NCI-H510A treated with DMSO at 0.1 percent for 48 hours (cell line): Measurements from ENCODE around the gene OLFM4.
"Not testable (repeated sequence)": the region's sequence is repeated elsewhere in the genome, so short reads cannot be mapped to it uniquely, and the experiment has no call there.

ENCODE experiments used
- DNase-seq: peaks from one replicate; lab custom pipeline; 2025; lab: John Stamatoyannopoulos, UW

Gene OLFM4, protein sequence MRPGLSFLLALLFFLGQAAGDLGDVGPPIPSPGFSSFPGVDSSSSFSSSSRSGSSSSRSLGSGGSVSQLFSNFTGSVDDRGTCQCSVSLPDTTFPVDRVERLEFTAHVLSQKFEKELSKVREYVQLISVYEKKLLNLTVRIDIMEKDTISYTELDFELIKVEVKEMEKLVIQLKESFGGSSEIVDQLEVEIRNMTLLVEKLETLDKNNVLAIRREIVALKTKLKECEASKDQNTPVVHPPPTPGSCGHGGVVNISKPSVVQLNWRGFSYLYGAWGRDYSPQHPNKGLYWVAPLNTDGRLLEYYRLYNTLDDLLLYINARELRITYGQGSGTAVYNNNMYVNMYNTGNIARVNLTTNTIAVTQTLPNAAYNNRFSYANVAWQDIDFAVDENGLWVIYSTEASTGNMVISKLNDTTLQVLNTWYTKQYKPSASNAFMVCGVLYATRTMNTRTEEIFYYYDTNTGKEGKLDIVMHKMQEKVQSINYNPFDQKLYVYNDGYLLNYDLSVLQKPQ

DNA sequence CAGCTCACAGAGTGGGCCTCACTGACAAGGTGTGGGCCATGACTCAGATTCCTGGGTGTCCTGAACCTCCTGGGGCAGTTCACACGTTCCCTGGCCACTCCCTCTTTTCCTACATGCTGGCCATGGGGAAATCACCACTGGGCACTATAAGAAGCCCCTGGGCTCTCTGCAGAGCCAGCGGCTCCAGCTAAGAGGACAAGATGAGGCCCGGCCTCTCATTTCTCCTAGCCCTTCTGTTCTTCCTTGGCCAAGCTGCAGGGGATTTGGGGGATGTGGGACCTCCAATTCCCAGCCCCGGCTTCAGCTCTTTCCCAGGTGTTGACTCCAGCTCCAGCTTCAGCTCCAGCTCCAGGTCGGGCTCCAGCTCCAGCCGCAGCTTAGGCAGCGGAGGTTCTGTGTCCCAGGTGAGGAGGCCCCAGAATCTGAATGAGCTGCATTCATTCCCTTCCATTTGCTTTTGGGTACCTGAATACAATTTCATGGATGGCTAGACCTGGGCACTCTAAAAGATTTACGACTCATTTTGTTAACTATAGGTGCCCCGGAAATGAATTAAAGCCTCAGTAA lies at the start of gene OLFM4:
OLFM4 (plus strand) TSS at position 177 of the 567 bp plus-strand sequence; CDS start at position 201, 24 bp downstream.
- no peak for DNase-seq

DNA sequence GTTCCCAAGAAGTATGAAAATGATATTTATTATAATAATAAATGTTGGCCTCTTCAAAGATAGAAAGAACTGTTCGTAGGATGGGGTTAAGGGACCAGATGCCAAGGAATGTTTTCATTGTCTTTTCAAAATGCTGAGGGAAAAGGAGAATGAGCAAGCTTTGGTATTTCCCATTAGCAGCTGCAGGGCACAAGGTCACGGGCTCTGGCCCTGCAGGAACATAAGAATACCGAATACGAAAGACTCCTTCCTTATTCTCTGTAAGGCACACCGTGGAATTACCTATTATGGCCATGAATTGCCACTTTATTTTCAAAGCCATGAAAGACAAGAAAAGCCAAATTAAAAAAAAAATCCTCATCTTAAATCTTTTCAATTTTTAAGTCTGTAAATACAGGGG lies 49.6 kb upstream of the OLFM4 start:
- DNase-seq: no peak

DNA sequence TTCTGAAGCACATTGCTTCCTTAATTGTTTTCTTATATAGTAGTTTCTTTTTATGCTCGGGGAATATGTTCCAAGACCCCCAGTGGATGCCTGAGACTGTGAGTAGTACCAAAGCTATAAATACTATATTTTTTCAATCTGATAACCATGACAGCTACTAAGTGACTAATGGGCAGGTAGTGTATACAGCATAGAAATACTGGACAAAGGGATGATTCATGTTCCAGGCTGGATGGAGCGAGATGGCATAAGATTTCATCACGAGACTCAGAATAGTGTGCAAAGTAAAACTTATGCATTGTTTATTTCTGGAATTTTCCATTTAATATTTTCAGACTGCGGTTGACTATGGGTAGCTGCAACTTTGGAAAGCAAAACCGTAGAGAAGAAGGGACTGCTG lies 47.9 kb upstream of the OLFM4 start:
- no peak for DNase-seq

DNA sequence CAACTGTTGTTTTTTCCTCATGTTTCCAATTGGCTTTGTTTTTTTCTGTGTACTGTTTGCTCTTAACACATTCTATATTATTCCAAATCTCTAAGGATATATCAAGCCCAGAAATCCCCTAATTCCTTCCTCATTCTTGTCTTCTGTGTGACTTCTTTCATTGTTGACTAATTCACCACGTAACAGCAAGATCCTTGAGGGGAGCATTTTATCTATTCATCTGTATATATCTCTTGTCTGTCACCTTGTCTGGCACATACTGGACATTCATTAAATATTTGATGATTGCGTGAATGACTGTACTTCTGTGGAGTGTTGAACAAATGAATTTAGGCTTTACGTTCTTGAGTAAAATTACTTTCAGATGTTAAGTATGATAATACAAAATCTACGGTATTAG lies 44.8 kb upstream of the OLFM4 start:
- no peak for DNase-seq

DNA sequence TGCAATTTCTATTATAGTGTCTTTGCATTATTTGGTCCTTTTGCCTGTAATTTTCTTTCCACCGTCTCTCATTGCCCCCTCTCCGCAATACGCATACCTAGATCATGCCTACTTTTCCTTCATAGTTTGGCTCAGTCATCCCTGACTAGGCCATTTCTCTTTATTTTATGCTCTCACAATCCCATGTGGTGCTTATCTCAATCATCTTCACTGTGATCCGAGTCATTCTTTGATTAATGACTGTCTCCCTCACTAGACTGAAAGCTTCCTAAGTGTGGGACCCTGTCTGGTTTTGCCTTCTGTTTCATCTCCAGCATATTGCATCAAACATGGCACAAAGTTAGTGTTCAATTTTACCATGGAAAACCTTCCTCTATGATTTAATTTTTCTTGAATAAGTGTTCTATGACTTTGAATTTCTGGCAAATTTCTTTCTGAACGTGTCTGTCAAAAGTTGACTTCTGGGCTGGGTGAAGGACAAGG lies 43.7 kb upstream of the OLFM4 start:
- no peak for DNase-seq

DNA sequence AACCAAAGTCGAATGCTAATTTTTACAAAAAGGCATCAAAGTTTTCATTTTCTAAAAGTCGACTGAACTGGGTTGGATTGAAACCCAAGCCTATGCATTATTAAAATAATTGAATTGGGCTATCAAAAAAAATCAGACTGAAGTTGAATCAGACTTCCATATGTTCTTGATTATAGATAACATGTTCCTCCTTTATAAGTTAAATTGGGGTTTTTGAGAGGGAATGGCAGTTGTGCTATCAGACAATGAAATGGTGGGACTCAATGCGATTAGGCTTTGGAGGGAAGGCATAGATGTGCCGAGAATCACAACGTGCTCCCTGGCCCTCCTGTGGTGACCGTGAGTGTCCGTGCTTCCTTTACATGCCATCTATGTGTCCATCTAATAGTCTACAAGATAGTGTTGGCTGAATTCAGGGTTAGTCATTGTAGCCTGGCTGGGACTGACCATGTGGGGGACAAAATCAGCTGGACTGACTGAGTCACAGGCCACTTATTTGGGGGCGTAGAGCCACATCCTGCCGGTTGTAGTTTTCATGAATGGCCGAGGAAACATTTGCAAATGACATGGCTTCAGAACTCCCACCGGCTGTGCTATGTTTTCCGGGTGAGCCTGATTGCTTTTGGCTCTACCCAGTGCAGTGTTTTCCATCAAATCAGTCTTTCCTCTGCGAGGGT lies 37.1 kb upstream of the OLFM4 start:
- DNase-seq: no peak

DNA sequence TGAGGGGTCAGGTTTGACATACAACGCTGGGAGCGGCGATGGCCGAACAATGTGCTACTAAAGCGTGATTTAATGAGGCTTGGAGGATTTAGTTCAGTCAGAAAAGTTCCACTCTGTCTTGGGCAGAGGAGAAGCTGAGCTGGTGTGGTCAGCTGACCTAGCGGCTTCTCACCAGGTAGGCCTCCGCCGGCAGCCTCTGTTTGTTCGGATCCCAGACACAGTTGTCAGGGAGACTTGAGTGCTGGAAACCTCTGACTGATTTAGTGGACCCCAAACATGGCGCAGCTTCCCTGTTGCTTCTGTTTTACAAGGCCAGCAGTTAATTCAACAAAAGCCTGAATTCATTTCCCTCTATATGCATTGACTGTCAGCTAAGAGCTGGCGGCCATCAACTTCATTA lies 36.5 kb upstream of the OLFM4 start:
- DNase-seq: no peak

DNA sequence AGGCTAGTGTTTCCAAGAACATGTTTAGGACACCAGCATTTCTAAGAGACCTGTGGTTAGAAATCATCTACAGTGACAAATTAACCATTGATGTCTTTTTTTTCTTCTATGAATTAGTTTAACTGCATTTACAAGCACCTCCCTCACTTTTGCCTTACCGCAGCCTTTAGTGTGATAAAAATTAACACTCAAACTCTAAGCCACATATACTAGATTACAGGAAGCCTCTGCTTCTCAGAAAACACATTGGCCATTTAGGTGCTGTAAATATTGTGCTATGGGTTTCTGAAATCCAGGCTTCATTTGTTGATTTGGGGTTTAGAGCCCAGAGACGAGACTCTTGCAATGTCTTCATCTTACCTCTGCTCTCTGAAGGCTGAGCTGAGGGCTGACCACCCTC lies 34.6 kb upstream of the OLFM4 start:
- no peak for DNase-seq

DNA sequence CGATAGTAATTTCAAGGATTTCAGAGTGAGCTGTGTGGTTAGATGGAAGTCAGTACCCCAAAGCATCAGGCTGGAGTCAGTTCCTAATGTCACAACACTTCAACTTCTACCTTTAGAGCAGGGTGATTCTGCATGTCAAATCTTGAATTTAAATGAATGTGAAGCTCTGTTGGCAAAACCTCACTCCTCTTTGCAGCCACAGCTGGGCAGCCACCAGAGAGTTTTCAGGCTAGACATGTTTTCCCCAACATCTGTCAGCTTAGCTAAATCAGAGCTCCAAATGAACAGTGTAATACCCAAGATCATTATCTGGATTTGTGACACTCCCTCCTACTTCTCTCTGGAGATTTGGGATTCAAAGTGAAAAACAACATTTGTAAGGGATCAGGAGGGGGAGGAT lies 33.7 kb upstream of the OLFM4 start:
- no peak for DNase-seq

DNA sequence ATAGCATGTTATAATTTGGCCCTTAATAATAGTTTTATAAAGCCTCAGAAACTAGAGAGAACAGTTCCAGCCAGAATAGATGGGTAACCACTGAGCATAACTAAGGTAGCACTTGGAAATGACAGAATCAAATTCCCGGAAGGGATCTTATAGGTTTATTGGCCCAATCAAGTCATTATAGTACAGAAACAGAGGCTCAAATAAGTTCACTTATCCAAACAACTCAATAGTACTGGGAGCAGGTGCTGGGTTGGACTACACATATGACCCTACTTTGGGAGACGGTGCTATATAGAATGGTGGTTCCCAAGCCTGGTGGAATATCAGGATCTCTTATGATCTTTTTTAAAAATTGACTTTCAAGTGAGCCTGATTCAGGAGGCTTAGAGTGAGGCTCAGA lies 32.7 kb upstream of the OLFM4 start:
- no peak for DNase-seq

DNA sequence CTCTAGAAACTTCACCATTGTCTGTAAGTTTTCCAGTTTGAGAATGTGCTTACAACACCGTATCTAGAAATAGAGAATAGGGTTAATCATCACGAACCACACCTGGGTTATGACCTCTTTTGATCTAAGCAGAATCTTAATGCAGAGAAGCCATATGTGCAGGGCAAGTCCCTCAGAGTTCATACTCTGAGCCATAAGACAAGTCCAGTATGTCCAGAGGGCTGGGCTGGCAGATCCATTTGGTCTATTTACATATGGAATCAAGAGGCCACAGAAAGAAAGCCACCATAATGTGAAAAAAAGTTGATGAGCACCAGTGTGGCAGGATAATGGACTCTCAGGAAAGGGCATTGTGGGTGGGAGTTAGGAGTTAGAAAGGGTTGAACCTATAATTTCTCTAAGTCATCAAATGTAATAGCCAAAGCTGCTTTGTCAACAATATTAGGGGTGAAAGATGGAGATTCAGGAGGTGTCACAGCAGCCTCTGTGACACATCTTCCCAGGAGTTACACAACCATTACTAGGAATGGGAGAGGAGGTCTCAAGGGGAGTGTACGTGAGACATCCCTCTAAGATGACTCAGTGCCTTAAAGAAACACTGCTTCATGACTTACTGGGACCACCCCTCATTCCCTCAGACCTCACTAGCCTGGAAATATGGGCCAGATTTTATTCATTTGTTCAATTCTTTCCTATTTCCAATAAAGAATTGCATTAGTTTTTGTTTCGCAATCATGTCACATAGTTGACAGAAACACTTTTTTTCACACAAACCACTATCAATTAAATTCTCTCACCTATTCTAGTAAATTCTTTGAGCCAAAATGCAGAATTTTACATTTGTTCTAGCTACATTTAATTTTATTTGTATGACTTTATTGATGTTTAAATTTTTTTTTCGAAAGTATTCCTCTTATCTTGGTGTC lies 30.4 kb upstream of the OLFM4 start:
- no peak for DNase-seq

DNA sequence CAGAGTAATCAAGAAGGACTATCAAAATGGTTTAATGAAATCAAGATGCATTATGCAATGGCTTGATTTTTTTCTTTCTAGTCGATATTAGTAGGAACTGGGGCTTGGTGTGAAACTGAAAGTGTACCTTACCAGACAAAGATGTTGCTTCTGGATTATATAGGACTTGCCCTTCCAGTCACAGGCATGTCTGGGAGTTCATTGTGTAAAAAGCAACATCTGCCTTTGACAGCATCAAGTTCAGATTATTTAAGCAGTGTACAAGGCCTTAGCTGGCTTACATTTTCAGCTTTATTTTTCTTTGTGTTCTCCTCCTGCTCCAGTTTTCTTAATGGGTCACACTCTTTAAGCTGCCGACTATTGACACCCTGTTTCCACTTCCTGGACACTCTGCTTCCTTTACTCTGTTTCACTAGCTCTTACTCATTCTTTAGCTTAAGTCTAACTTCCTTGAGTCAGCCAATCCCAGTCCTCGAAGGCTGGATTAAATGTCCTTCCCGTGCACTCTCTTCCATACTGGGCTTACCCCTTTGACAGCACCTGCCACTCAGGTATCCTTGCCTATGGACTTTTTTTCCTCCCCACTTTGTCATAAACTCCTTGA lies 29.4 kb upstream of the OLFM4 start:
- no peak for DNase-seq

DNA sequence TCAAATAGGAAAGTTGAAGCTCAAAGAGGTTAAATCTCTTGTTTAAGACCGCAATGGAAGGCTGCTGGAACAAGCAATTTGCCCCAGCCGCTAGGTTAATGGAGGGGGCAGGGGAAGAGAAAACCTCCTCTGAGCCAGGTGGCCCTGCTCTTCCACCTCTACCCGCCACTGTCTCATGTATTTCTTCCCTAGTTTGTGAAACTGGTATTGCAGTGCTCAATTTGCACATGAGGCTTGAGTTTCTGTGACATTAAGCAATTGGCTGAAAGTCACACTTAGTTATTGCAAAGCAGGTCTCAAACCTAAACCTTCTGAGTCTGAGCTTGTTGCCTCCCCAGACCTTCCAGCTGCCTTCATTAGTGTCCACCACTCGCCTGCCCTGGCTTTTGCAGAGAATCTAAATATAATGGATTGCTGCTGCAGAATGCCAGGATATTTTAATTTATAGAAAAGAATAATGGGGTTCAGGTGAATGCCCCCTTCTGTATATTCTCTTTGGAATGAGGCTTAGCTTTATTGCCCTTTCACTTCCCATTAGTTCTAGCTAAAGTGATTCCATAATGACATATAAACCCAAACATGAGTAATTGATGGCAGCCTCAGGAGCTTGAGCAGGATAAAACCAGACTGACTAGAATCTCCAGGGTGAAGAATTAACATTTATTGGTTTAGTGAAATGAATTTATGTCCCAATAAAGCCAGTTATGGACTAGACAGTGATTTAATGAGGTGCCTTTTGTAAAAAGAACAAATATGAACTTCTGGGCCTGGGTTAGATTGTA lies 27.0 kb upstream of the OLFM4 start:
- no peak for DNase-seq

DNA sequence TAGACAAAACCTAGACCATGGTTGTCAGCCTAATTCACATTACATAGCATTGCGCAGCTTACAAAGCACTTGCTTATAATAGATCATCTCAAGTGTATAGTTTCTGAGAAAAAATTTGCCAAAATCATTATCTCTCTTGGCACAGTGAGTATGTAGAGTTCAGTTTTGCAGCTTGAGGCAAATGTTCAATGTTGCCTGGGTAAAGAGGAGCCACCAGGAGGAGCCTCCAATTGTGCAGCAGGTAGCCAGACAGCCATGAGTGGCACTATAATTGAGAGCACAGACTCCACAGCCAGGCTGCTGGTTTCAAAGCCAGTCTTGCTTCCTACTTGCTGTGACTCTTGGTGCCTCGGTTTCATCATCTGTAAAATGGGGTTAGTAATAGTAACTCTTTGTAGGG lies 24.0 kb upstream of the OLFM4 start:
- DNase-seq: no peak

DNA sequence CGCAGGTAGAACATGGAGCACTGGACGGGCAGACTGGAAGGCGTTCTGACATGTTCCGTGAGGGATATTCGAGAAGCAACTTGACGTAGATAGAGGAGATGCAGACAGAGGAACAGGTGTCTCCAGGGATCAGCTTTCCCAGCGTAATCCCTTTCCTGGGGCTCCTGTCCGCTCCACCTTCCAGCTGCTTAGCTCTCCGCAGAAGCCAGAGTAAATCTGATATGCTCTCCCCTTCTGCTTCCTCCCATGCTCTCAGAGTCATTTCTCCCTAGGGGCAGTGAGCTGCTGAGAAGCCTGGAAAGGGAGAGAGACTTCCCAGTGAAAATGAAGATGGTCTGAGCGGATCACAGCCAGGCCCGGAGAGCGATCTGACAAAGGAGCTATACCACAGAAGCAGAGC lies 23.0 kb upstream of the OLFM4 start:
- peak; percentile 29 for DNase-seq

DNA sequence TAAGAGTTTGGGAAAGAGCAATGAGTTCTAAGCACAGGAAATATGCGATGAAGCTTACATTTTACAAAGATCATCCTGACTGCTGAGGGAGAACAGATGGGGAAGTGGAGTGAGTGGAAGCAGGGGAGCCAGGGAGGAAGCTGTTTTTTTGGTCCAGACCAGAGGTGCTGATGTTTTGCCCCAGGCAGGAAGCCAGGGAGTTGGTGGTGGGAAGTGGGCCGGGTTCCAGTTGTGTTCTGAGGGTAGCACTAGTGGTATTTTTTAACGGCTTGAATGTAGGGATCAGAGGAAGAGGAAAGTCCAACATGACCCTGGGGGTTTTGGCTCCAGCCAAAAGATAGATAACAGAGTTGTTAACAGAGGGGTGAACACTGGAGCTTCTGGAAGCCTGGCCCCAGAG lies 20.7 kb upstream of the OLFM4 start:
- DNase-seq: no peak

DNA sequence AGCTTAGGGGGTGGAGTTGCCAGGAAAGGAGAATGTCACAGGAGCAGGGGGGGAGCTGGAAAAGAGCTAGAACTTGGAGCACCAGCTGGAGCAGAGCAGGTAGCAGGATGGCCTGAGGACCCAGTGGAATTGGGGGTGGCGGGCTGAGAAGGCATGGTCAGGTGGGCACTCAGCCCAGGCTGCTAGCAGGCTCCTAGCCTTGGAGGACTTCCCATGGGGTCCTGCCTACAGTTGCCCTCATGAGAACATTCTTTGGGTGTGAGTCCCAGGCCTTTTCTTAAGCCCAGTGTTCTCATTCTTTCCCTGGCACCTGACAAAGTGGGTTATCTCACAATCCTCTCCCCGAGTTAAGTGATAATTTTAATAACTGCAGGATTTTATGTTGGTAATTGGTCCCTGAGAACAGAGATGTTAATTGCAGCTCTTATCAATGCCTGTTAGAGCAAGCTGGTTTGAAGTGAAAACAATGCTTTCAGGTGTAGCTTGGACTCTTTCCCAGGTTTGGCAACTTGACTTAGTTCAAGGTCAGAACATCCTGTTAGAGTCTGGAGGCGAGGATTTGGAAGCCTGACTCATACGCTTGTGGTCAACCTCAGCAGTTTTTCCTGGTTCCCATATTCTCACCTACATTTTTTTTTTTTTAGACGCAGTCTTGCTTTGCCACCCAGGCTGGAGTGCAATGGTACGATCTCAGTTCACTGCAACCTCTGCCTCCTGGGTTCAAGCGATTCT lies 18.1 kb upstream of the OLFM4 start:
- DNase-seq: no peak

DNA sequence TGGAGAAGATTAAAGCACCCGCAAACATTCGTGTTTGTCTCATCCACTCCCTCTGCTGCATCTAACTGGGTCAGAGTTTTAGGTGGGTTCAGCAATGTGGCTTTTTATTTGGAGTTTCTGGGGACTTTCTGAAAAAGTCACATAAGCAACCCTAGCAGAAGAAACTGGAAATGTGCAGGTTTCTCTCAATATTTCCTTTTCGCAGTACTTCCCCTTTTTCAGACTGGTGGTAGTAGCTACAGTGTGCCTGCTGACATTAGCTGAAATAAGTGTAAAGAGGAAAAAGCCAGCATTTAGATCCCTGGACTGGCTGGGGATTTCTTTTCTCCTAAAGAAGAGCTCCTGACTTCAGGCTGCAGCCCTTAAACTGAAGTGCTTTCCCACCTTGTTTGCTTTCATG lies 15.9 kb upstream of the OLFM4 start:
- DNase-seq: no peak

DNA sequence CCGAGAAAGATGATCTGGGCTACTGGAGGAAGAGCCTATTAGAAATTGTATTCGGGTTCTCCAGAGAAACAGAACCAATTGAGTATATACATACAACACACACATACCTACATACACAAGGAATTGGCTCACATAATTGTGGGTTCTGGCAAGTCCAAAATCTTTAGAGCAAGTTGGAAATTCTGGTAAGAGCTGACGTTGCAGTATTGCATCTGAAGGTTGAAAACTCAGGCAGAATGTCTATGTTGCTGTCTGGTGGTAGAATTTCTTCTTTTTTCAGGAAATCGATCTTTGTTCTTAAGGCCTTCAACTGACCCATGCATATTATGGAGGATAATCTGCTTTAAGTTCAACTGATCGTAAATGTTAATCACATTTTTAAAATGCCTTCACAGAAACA lies 15.5 kb upstream of the OLFM4 start:
- no peak for DNase-seq

DNA sequence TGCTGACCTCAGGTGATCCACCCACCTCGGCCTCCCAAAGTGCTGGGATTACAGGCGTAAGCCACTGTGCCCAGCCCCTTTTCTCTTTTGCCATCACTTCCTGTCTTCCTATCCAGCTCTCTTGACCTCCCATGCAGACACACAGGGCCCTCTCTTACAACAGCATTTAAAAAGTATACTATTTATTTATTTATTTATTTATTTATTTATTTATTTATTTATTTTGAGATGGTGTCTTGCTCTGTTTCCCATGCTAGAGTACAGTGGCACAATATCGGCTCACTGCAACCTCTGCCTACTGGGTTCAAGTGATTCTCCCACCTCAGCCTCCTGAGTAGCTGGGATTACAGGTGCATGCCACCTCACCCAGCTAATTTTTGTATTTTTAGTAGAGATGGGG lies 14.6 kb upstream of the OLFM4 start:
- not testable (repeated sequence) for DNase-seq
